Measurements from ENCODE around the gene C16orf92. TPM values are rescaled to one million over a fixed set of nuclear protein-coding genes. Genes with fewer than 3 reads are reported as not detected.
"Not testable (repeated sequence)": the region's sequence is repeated elsewhere in the genome, so short reads cannot be mapped to it uniquely, and the experiment has no call there.

Gene C16orf92
- polyA plus RNA-seq, 3 donors: not detected

- WGBS, 3 donors: 83 to 86% (median 85%) methylated on average over 31 to 33 of the region's 33 CpGs
- no peak overlapping the region for H3K27ac ChIP-seq (ENCODE audit: low read depth, low read length)
Observed at GRCh38 chr16:30000735-30001631, 22.0 kb upstream of the C16orf92 start.

DNA sequence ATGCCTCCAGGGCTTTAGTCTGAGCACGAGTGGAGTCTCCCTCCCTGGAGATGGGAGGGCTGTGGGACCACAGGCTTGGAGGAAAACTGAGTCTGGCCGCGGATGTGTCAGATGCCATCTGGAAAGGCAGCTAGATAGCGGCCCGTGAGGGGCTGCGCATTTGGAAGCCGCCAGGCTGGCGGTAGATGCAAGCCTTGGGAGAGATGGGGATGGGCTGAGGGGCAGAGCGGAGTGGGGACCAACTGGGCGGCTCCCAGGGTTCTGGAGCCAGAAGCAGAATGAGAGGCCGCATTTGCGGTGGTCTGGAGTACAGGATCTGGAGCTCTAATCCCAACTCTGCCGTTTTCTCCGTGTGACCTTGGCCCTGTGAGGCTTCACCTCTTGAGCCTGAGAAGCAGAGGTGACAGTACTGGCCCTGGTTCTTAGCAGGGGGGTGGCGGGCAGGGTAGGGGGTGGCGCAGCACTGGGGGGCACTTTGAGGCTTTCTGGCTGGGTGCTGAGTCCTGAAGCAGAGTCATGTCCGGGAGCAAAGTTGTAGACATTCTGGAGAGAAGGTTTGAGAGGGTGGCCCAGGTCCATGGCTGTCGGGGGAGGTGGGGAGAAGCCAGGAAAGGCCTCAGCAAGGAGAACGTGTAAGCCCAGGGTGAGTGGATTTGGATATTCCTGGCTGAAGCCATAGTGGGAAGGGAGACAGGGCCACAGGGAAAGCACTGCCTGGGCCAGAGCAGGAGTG, 20.2 kb upstream of the C16orf92 start:
- no peak overlapping the region for H3K27ac ChIP-seq (ENCODE audit: low read depth, low read length)
- WGBS, 3 donors: 84 to 86% (median 85%) methylated on average over 19 of the region's 19 CpGs

DNA sequence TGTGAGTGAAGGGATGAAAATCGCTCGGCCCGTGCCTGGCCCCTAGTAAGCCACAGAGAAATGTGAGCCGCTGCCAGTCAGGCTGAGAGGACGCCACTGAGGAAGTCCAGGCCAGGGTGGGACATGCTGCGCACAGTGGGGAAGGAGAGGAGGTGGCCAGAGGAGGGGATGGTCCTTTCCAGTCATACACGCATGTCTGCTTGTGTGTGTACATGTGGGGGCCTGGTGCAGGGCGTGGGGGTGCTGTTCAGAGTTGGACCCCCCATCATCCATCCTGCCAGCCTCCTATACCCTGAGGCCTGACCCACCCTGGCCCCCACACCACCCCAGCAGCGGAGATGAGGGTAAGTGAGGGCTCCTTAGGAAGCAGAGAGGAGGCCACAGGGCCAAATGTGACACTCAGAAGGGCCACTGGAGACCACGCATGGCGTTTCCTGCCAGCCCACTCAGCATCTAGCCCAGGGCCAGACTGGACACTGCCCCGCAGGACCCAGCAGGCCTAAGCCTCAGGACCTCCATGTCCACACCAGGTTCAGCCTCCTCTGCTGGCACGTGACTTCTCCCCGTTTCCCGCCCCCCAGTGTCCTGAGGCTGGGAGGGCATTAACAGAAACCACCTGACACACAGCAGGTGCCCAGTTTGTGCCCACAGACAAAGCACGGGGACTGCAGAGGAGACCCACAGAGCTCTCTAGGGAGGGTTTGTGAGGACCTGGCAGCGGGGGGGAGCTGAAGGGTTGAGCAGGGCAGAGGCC, 19.2 kb upstream of the C16orf92 start:
- WGBS, 3 donors: 83 to 88% (median 84%) methylated on average over 16 to 17 of the region's 17 CpGs
- H3K27ac ChIP-seq (ENCODE audit: low read depth, low read length): no peak overlapping the region

DNA sequence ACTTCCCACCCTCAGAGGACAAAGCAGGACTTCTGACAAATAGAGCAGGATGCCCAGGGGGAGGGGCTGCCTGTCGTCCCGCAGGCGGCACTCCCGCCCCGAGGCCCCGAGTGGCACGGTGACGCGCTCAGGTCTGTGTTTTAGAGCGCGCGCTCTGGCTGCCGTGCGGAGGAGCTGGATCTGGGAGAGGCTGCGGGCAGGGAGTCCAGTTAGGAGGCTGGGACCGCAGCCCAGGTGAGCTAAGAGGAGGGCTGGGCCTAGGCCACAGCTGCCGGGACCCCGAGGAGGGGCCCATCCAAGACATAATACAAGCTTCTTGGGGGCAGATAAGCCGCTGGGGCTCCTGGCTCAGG, 18.6 kb upstream of the C16orf92 start:
- WGBS, 3 donors: 72 to 76% (median 73%) methylated on average over 18 to 19 of the region's 19 CpGs
- no peak overlapping the region for H3K27ac ChIP-seq (ENCODE audit: low read depth, low read length)

GRCh38 chr16:30004811-30005242, 18.2 kb upstream of the C16orf92 start:
- WGBS, 3 donors: 43 to 70% (median 47%) methylated on average over 8 to 11 of the region's 11 CpGs
- H3K27ac ChIP-seq (ENCODE audit: low read depth, low read length): no peak overlapping the region

DNA sequence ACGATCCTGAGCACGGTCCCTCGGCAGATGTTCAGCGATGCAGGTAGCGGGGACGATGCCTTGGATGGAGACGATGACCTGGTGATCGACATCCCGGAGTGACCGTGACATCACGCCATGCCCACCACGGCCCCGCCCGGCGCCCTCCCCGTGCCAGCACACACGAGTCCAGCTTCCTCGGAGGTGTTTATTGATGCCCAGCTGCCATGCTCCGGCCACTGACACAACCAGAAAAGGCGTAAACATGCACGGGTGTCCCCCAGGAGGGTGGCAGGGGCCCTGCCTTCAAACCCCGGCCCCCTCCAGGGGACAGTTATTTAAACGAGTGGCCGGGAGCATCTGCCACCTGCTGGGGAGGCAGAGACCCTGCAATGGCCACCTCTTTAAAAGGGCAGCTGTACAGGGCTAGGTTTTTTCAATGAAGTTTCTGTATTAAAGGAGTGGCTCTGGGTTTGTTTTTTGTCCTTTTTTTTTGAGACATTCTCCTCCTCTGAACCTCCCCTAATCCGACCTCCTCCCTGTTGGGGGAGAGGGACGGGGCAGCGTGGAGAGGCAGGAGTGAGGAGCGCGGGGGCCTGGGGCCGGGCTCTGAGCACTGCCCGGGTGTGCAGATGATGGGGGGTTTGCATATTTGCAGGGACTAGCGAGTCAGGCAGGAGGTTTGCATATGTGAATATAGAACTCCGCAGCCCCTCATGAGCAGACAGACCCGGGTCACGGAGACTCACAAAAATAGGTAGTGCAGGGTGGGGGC, 17.5 kb upstream of the C16orf92 start:
- 56 to 65% (median 56%) methylated on average over 34 to 35 of the region's 35 CpGs for WGBS, 3 donors
- no peak overlapping the region for H3K27ac ChIP-seq (ENCODE audit: low read depth, low read length)

DNA sequence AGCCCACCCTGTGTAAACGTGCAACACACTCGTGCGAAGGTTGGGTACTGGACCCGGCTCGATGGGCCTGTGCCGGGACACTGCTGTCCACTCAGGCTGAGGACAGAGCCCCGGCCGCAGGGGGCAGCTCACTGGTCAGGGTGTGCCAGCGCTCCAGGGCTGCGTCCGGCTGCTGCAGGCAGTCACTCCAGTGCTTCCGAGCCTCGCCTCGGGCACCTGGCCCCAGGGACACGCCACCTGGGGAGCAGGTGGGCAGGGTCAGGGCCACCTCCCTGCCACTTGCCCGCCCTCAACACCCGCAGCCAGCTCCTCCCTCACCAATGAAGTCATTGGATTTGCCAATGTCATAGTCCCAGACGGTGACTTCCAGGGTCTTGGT, 16.9 kb upstream of the C16orf92 start:
- no peak overlapping the region for H3K27ac ChIP-seq (ENCODE audit: low read depth, low read length)
- WGBS, 3 donors: 67 to 88% (median 83%) methylated on average over 16 to 18 of the region's 18 CpGs

DNA sequence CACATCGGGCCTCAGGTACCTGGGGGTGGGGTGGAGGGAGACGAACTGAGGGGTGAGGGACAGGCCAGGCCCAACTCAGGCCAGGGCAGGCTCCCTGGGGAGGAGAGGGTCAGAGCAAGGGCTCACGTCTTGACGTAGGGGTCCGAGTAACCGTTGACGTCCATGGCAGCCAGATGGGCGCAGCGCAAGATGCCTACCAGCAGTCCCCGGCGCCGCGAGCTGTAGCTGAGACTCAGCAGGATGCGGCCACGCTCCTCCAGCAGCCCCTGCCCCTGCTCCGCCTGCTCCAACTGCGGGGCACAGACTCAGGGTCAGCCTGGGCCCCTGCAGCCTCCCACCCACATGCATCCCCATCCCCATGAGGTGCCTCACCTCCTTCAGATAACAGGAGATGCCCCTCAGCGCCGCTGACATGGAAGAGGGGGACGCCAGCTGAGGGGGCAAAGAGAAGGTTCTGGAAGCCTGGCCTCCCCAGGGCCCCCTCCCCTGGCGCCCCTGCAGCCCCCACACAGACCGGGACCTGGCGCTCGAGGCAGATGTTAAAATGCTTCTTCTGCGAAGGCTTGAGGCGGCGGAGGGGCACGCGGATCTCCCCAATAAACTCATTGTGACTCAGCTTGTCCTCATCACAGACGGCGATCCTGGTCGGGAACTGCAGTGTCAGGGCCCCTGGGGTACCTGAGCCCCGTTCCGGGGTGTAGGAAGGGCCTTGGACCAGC, 16.2 kb upstream of the C16orf92 start:
- H3K27ac ChIP-seq (ENCODE audit: low read depth, low read length): no peak overlapping the region
- 81 to 87% (median 84%) methylated on average over 27 to 34 of the region's 34 CpGs for WGBS, 3 donors

GRCh38 chr16:30007378-30007895, 15.6 kb upstream of the C16orf92 start:
- WGBS, 3 donors: 58 to 76% (median 71%) methylated on average over 11 of the region's 11 CpGs
- no peak overlapping the region for H3K27ac ChIP-seq (ENCODE audit: low read depth, low read length)

- 42 to 59% (median 49%) methylated on average over 22 to 26 of the region's 26 CpGs for whole genome bisulfite sequencing, 3 donors
- H3K27ac ChIP-seq (ENCODE audit: low read depth, low read length): no peak overlapping the region
Observed at GRCh38 chr16:30009085-30009862, 13.7 kb upstream of the C16orf92 start.

DNA sequence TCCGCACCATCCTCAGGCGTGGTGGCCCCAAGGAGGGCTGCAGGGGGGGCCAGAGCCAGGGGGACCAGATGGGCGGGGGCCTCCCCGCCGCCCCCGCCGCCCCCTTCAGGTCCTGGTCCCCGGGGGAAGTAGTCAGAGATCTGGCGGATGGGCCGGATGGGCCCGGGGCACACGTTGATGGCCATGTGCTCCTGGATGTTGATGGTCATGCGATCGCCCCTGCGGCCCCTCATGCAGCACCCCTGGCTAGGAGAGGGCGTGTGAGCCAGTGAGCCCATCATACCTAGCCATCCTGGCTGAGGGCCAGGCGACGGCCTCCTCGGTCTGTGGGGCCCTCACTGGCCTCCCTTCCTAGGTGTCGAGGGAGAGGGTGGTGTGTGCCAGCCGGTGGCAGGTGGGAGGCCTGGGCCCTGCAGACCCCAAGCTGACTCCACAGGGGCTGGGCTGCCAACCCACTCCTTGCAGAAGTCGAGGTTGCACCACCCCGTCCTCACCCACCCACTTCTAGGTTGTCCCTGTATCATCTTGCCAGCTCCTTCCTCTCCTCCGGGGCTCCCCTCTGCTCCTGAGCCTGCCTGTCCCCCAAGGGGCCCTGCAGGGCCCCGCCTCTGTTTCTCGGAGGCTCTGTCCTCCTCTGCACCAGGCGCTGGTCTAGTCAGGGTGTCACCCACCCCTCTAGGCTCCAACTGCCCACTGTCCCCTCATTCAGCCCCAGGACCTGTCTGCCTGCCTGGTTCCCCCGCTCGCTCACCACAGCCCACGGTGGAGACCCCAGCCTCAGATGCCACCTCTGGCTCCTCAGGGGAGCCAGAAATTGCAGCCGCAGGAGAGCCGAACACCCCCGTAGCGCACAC, 12.8 kb upstream of the C16orf92 start:
- no peak overlapping the region for H3K27ac ChIP-seq (ENCODE audit: low read depth, low read length)
- 14 to 22% (median 17%) methylated on average over 24 to 34 of the region's 34 CpGs for WGBS, 3 donors

- WGBS, 3 donors: 1% methylated on average over 54 to 99 of the region's 99 CpGs
- no peak within 1 kb of the TSS for H3K27ac ChIP-seq (ENCODE audit: low read depth, low read length)
Observed at GRCh38 chr16:30010844-30011713, 11.9 kb upstream of the C16orf92 start, which contains the start of gene DOC2A. TSS of gene DOC2A (minus strand) at chr16:30011027. CDS start at chr16:30010222, 805 bp downstream.

- 18 to 23% (median 18%) methylated on average over 30 to 31 of the region's 31 CpGs for WGBS, 3 donors
- no peak overlapping the region for H3K27ac ChIP-seq (ENCODE audit: low read depth, low read length)
Observed at GRCh38 chr16:30011714-30012504, 11.1 kb upstream of the C16orf92 start.

DNA sequence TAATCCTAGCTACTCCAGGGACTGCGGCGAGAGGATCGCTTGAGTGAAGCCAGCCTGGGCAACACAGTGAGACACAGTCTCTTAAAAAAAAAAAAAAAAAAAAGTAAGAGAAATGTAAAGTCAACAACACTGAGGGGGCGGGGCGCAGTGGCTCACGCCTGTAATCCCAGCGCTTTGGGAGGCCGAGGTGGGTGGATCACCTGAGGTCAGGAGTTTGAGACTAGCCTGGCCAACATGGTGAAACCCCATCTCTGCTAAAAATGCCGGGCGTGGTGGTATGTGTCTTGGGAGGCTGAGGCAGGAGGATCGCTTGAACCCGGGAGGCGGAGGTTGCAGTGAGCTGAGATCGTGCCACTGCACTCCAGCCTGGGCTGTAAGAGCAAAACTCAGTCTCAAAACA, 10.4 kb upstream of the C16orf92 start:
- 75 to 86% (median 84%) methylated on average over 14 of the region's 14 CpGs for WGBS, 3 donors

More for the DNA sequence above, 10.4 kb upstream of the C16orf92 start:
- H3K27ac ChIP-seq (ENCODE audit: low read depth, low read length): not testable (repeated sequence)

Measured in adipose tissue (tissue), 3 donors.